GM18508 (cell line): ENCODE data around the gene MBD3L4.
"Not testable (repeated sequence)": the region's sequence is repeated elsewhere in the genome, so short reads cannot be mapped to it uniquely, and the experiment has no call there.

Experiments
- ATAC-seq: cut with Tn5 transposase; IDR thresholded peaks from one replicate; pipeline ENCODE4 v1.9.1; 2021; ENCODE audit warnings: moderate number of reproducible peaks; ENCODE audit not compliant: insufficient read depth, unreplicated experiment

MBD3L4 gene

GRCh38 chr19:7040079-7040478 lies at the start of gene MBD3L4:
Gene MBD3L4, minus strand, starts transcription at chr19:7040179. Its CDS starts 35 bp downstream, at chr19:7040144.
- not testable (repeated sequence) for ATAC-seq

DNA sequence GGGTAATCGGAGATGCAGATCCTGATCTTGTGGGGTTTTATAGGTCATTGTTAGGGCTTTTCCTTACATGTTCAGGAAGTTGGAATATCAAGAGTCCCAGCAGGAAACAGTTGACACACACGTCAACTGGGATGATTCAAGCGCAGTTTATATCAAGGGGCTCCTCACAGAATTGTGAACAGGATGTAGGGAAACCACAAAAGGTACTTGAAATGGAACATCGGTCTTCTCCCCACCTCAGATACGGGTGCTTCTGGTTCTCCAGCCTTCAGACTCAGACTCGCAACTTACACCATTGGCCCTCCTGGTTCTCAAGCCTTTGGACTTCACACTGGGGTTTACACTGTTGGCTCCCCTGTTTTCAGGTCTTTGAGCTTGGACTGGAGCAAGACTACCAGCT lies 49.0 kb upstream of the MBD3L4 start:
- no peak for ATAC-seq

- ATAC-seq = no peak
These were observed 43.3 kb upstream of the MBD3L4 start for GRCh38 chr19:7083076-7083956.

DNA sequence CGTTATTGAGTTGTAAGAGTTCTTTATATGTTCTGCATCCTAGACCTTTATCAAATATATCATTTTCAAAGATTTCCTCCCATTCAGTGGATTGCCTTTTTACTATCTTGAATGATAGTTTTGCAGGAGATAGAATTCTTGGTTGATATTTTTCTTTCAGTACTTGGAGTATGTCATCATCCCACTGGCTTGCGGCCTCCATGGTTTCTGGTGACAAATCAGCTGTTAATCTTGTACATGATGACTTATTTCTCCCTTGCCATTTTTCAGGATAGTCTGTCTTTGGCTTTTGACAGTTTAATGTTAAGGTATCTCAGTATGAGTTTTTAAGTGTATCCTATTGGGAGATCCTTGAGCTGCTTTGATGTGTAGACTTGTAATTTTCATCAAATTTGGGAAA lies 38.0 kb upstream of the MBD3L4 start:
- no peak for ATAC-seq

GRCh38 chr19:7076151-7076550 lies 36.2 kb upstream of the MBD3L4 start:
- ATAC-seq = no peak

GRCh38 chr19:7074705-7075282 lies 34.8 kb upstream of the MBD3L4 start:
- no peak for ATAC-seq

DNA sequence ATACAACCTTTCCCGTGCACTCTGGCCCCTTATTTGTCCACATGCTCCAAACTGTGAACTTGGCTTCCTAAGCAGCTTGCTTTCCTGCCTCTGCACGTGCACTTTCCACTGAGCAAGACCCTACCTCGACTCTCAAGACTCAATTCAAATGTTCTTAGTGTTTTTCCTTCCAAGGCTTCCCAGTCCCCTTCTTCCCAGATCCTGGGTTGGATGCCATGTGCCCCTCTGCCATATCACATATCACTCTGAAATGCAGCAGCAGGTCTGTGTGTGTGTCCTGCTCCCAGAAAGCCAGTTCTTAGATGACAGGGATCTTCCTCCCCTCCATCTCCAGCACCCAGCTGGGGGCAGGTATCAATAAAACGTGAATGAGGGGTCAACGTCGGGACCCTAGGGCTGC lies 32.6 kb upstream of the MBD3L4 start:
- no peak for ATAC-seq

GRCh38 chr19:7069904-7070226 lies 29.9 kb upstream of the MBD3L4 start:
- ATAC-seq = no peak

GRCh38 chr19:7069042-7069903 lies 29.3 kb upstream of the MBD3L4 start, which contains the start of gene ZNF557:
Gene ZNF557, plus strand, starts transcription at chr19:7069703. Its CDS starts 5,372 bp downstream, at chr19:7075075.
- peak; percentile 57 for ATAC-seq

GRCh38 chr19:7068599-7068998 lies 28.6 kb upstream of the MBD3L4 start:
- ATAC-seq = no peak

DNA sequence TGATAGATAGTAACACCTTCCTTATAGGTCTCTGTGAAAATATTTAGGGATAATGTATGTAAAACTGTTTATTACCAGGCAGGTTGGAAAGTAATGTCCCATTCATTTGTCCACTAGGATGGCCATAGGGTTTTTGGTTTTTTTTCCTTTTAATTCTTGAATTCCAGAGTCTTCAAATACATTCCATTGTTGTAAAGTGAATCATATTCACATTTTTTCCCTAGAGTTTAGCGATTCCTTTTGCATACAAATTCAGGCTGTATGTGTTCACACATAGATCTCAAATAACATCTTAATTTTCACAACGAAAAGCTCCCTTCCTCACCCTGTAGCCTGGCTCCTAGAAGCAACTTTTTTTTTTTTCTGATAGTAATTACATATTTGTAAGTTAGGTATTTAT lies 27.7 kb upstream of the MBD3L4 start:
- no peak for ATAC-seq

GRCh38 chr19:7067122-7067521 lies 27.1 kb upstream of the MBD3L4 start:
- ATAC-seq = not testable (repeated sequence)

GRCh38 chr19:7063764-7064418 lies 23.9 kb upstream of the MBD3L4 start:
- no peak for ATAC-seq

DNA sequence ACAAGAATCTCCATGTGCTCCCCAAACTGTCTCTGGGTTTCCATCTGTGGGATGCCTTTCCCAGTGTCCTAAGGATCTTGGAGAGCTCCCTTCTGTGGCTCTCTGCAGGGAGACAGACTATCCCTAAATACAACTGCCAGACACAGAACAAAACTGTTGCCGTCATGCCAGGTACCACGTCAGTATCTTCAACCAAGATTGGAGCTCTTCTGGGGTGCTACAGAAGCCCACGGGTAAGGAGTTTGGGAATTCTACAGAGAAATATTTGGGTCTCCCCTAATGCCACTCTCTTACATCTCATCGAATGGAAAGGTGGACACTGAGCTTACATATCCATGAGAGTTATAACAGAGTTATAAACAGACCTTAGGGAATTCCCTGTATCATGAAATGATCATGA lies 23.4 kb upstream of the MBD3L4 start:
- no peak for ATAC-seq

GRCh38 chr19:7059977-7060376 lies 20.0 kb upstream of the MBD3L4 start:
- not testable (repeated sequence) for ATAC-seq

- ATAC-seq = not testable (repeated sequence)
These were observed 18.6 kb upstream of the MBD3L4 start, which contains the start of gene MBD3L3 for GRCh38 chr19:7058576-7058975. Gene MBD3L3, minus strand, starts transcription at chr19:7058676. Its CDS starts 71 bp downstream, at chr19:7058605.

GRCh38 chr19:7056371-7056770 lies 16.4 kb upstream of the MBD3L4 start:
- ATAC-seq = not testable (repeated sequence)

DNA sequence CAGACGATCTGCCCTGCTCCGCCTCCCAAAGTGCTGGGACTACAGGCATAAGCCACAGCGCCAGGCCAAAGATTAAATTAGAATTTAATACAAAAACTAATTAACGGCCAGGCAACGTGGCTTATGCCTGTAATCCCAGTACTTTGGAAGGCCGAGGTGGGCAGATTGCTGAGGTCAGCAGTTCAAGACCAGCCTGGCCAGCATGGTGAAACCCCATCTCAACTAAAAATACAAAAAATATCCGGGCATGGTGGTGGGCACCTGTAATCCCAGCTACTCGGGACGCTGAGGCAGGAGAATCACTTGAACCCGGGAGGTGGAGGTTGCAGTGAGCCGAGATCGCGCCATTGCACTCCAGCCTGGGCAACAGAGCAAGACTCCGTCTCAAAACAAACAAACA lies 15.7 kb upstream of the MBD3L4 start:
- ATAC-seq = not testable (repeated sequence)

DNA sequence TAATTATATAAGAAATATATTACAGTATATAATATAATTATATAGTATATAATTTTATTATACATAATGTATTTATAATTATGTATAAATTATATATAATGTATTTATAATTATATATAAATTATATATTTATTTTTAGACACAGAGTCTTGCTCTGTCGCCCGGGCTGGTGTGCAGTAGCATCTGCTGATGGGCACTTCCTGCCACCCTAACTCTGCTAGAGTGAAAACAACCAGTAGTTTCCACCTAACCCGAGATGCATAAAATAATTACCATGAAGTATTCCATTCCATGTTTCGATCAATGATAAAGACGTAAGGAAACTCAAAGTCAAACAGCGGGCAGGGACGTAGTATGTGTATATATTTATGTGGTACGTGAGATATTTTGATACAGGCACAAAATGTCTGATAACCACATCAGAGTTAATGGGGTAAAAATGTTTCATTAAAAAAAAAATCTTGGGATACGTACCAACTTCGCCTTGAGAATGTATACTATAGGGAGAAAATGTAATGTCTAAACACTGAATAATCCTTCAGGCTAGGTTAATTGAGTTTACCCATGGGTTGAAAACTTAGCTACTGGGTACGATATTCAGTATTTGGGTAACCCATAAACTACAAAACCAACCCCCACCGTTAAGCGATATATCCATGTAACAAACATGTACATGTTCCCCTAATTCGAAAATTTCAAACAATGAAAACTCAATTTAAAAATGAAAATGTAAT lies 14.8 kb upstream of the MBD3L4 start:
- ATAC-seq = not testable (repeated sequence)
